Measurements from ENCODE around the gene AGPAT1. TPM values are rescaled to one million over a fixed set of nuclear protein-coding genes. Genes with fewer than 3 reads are reported as not detected.

Gene AGPAT1
- total and polyA plus RNA-seq, 2 experiments from 2014 or later, result 39.7 to 71.2 TPM

DNA sequence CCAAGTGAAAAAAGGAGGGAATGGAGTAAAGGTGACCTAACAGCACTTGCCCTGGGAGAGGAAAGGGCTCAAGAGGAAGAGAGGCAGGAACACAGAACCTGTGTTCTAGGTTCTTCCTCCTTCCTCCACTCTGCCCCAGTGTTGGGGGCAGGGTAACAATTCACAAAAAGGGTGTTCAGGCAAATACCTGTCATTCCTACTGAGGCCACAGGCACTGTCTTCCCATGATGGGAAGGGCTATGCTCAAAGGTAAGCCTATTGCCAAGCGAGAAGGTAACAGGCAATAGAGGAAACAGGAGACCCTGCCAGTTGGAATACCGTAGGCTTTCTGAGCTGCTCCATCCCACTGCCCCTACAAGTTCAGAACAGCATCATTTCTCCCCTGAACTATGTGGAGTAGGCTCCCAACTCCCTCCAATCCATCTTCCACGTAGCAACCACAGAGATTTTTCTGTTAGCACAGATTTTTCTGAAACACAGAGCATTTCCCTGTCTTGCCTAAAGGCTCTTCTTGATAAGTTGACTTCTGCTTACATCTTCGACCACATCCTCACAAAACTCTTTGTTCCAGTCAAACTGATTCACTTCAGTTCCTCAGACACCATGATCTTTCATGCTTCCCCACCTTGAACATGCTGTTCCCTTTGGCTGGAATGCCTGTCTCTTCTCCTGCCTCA lies 2.7 kb downstream of the AGPAT1 start:
- WGBS, 2 experiments (ENCODE audit: low coverage in 1 of 2, low lambda C conversion rate in 2 of 2, missing lambda C conversion rate in 2 of 2), result 69 to 72% methylated on average over 4 of the region's 4 CpGs
- no peak overlapping the region for H3K27ac ChIP-seq
- H3K4me2 ChIP-seq (ENCODE audit: unreplicated experiment), result no peak overlapping the region
- no peaks in the 10 kb centered on the region for H3K9me3 ChIP-seq (ENCODE audit: low read depth)
- H4K20me1 ChIP-seq (ENCODE audit: insufficient read depth), result no peaks in the 10 kb centered on the region
- peaks cover 27% of the 10 kb centered on the region for H3K4me1 ChIP-seq (ENCODE audit: insufficient read depth)
- DNase-seq, result no peak
- H3K36me3 ChIP-seq (ENCODE audit: low read depth), result peaks cover 6% of the 10 kb centered on the region; the same call in 1 of the 2 replicates
- H2AFZ ChIP-seq, result no peak overlapping the region
- no peak overlapping the region for H3K9ac ChIP-seq
- H3K27me3 ChIP-seq (replicated peaks; ENCODE audit: insufficient read depth), result no peaks in the 10 kb centered on the region
- no peak overlapping the region for H3K4me3 ChIP-seq
- TF ChIP-seq EZH2 (IDR thresholded peaks at IDR 0.05; ENCODE audit: insufficient read depth, poor library complexity, severe bottlenecking), result no peak
- no peak for TF ChIP-seq EZH2phosphoT487 (IDR thresholded peaks at IDR 0.05; ENCODE audit: insufficient read depth, low read depth)
- H3K79me2 ChIP-seq (ENCODE audit: insufficient read depth), result peaks cover 53% of the 10 kb centered on the region
- in situ Hi-C loops (cut with MboI), result no loop called here
- H3K9me2 ChIP-seq (ENCODE audit: insufficient read depth), result no peaks in the 10 kb centered on the region
- H3F3A ChIP-seq (ENCODE audit: insufficient read depth), result peaks cover 13% of the 10 kb centered on the region

- no peak for DNase-seq
- no peak overlapping the region for H3K4me3 ChIP-seq
- TF ChIP-seq EZH2 (IDR thresholded peaks at IDR 0.05; ENCODE audit: insufficient read depth, poor library complexity, severe bottlenecking) (no peak), EZH2phosphoT487 (IDR thresholded peaks at IDR 0.05; ENCODE audit: insufficient read depth, low read depth) (no peak)
- no peak overlapping the region for H2AFZ ChIP-seq
- no peaks in the 10 kb centered on the region for H4K20me1 ChIP-seq (ENCODE audit: insufficient read depth)
- no peaks in the 10 kb centered on the region for H3K9me3 ChIP-seq (ENCODE audit: low read depth)
- no peak overlapping the region for H3K9ac ChIP-seq
- H3F3A ChIP-seq (ENCODE audit: insufficient read depth), result peaks cover 1% of the 10 kb centered on the region
- H3K4me2 ChIP-seq (ENCODE audit: unreplicated experiment), result no peak overlapping the region
- peaks cover 53% of the 10 kb centered on the region for H3K79me2 ChIP-seq (ENCODE audit: insufficient read depth)
- peaks cover 6% of the 10 kb centered on the region; the same call in 1 of the 2 replicates for H3K36me3 ChIP-seq (ENCODE audit: low read depth)
- peaks cover 19% of the 10 kb centered on the region for H3K4me1 ChIP-seq (ENCODE audit: insufficient read depth)
- H3K27ac ChIP-seq, result no peak overlapping the region
- H3K27me3 ChIP-seq (replicated peaks; ENCODE audit: insufficient read depth), result no peaks in the 10 kb centered on the region
- H3K9me2 ChIP-seq (ENCODE audit: insufficient read depth), result no peaks in the 10 kb centered on the region
- in situ Hi-C loops (cut with MboI), result no loop called here
- WGBS, 2 experiments (ENCODE audit: low coverage in 1 of 2, low lambda C conversion rate in 2 of 2, missing lambda C conversion rate in 2 of 2), result 92 to 97% methylated on average over 6 of the region's 6 CpGs
Observed at GRCh38 chr6:32171234-32171633, 4.7 kb downstream of the AGPAT1 start.

DNA sequence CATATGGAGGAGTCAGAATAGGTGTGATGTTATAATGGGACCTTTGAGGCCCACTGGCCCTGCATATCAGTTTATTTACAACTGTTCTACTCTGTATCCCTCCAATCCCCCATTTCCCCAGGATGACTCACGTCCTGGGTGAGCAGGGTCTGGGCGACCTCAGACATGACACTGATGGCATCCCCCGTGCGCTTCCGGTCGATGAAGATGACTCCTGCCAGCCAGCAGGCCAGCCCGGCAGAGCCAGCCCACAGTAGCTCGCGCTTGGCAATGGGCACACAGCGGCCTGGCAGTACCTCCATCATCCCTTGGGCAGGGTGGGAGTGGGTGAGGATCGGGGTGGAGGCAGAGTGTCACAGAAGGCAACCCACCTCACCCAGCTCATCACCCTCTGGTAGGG lies 5.6 kb downstream of the AGPAT1 start:
- Histone ChIP-seq H3K79me2 (ENCODE audit: insufficient read depth) (peaks cover 47% of the 10 kb centered on the region), H2AFZ (no peak overlapping the region), H3K4me2 (ENCODE audit: unreplicated experiment) (no peak overlapping the region), H3K4me1 (ENCODE audit: insufficient read depth) (peaks cover 17% of the 10 kb centered on the region), H3K9ac (no peak overlapping the region), H3K4me3 (no peak overlapping the region), H3K27me3 (replicated peaks; ENCODE audit: insufficient read depth) (no peaks in the 10 kb centered on the region), H3K9me2 (ENCODE audit: insufficient read depth) (no peaks in the 10 kb centered on the region), H3K9me3 (ENCODE audit: low read depth) (no peaks in the 10 kb centered on the region), H3F3A (ENCODE audit: insufficient read depth) (no peaks in the 10 kb centered on the region; the same call in 1 of the 2 replicates), H3K36me3 (ENCODE audit: low read depth) (peaks cover 6% of the 10 kb centered on the region; the same call in 1 of the 2 replicates), H4K20me1 (ENCODE audit: insufficient read depth) (no peaks in the 10 kb centered on the region), H3K27ac (no peak overlapping the region)
- in situ Hi-C loops (cut with MboI), result no loop called here
- WGBS, 2 experiments (ENCODE audit: low coverage in 1 of 2, low lambda C conversion rate in 2 of 2, missing lambda C conversion rate in 2 of 2), result 81 to 87% methylated on average over 11 of the region's 11 CpGs
- TF ChIP-seq EZH2phosphoT487 (IDR thresholded peaks at IDR 0.05; ENCODE audit: insufficient read depth, low read depth) (no peak), EZH2 (IDR thresholded peaks at IDR 0.05; ENCODE audit: insufficient read depth, poor library complexity, severe bottlenecking) (no peak)
- no peak for DNase-seq

- H3K4me3 ChIP-seq, result no peak overlapping the region
- H3K36me3 ChIP-seq (ENCODE audit: low read depth), result peaks cover 6% of the 10 kb centered on the region; the same call in 1 of the 2 replicates
- H3K9me3 ChIP-seq (ENCODE audit: low read depth), result no peaks in the 10 kb centered on the region
- H3K27ac ChIP-seq, result no peak overlapping the region
- in situ Hi-C loops (cut with MboI), result no loop called here
- TF ChIP-seq EZH2phosphoT487 (IDR thresholded peaks at IDR 0.05; ENCODE audit: insufficient read depth, low read depth) (no peak), EZH2 (IDR thresholded peaks at IDR 0.05; ENCODE audit: insufficient read depth, poor library complexity, severe bottlenecking) (no peak)
- WGBS, 2 experiments (ENCODE audit: low coverage in 1 of 2, low lambda C conversion rate in 2 of 2, missing lambda C conversion rate in 2 of 2), result 49 to 56% methylated on average over 10 to 11 of the region's 11 CpGs
- H3F3A ChIP-seq (ENCODE audit: insufficient read depth), result no peaks in the 10 kb centered on the region; the same call in 1 of the 2 replicates
- H3K4me1 ChIP-seq (ENCODE audit: insufficient read depth), result peaks cover 8% of the 10 kb centered on the region; the same call in 1 of the 2 replicates
- H3K9me2 ChIP-seq (ENCODE audit: insufficient read depth), result no peaks in the 10 kb centered on the region
- H3K27me3 ChIP-seq (replicated peaks; ENCODE audit: insufficient read depth), result no peaks in the 10 kb centered on the region
- H2AFZ ChIP-seq, result no peak overlapping the region
- no peak overlapping the region for H3K9ac ChIP-seq
- peaks cover 34% of the 10 kb centered on the region for H3K79me2 ChIP-seq (ENCODE audit: insufficient read depth)
- no peaks in the 10 kb centered on the region for H4K20me1 ChIP-seq (ENCODE audit: insufficient read depth)
- DNase-seq, result peak; percentile 40
- H3K4me2 ChIP-seq (ENCODE audit: unreplicated experiment), result no peak overlapping the region
Observed at GRCh38 chr6:32168807-32169591, 6.9 kb downstream of the AGPAT1 start.

Data from GM23248 (cell line).